ENCODE results near the gene METTL24.

The METTL24 gene

DNA sequence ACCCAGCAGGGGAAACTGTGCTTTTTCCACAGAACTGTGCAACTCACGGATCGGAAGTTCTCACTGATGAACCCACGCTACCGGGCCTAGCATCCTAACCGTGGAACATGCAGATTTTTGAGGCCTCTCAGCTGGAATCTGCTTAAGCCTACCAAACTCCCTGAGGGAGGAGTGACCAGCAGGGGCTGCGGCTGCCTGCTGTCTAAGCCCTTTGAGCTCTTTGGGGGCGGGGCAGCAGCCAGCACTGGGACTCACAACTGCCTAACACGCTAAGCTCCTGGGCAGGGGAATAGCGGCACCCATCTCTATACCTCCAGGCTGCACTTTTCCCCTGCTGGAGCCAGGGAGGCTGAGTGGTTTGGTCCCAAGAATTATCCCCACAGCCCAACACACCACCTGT is 20.4 kb upstream of the METTL24 start:
- peak; percentile 38 for TF ChIP-seq CTCF (conservative IDR thresholded peaks at IDR 0.05; ENCODE audit: low read depth, low read length)
- no peak overlapping the region for H3K4me3 ChIP-seq (ENCODE audit: low read length)
- DNase-seq (ENCODE audit: low read depth) = no peak

DNA sequence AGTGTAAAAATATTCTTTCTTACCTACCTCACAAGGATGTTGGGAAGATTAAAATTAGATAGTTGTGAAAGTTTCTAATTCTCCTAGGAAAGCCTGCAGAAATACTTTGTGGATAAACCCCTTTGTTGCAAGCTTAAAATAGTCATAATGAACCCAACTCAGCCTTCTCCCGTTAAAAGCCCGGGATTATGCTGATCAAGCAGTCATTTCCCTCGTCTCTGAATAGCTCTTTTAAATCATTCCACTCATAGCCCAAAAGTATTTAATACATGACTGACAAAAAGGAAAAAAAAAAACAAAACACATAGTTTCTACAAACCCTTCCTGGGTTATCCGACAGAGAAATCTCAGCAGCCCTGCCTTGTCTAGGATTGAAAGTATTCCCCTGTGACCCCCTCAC is 10.9 kb upstream of the METTL24 start:
- no peak overlapping the region for H3K4me3 ChIP-seq (ENCODE audit: low read length)
- TF ChIP-seq CTCF (conservative IDR thresholded peaks at IDR 0.05; ENCODE audit: low read depth, low read length) = no peak
- no peak for DNase-seq (ENCODE audit: low read depth)

GRCh38 chr6:110368284-110368683 is 10.1 kb upstream of the METTL24 start:
- no peak overlapping the region for H3K4me3 ChIP-seq (ENCODE audit: low read length)
- TF ChIP-seq CTCF (conservative IDR thresholded peaks at IDR 0.05; ENCODE audit: low read depth, low read length) = no peak
- DNase-seq (ENCODE audit: low read depth) = no peak

GRCh38 chr6:110367825-110368224 is 9.7 kb upstream of the METTL24 start:
- no peak for TF ChIP-seq CTCF (conservative IDR thresholded peaks at IDR 0.05; ENCODE audit: low read depth, low read length)
- no peak for DNase-seq (ENCODE audit: low read depth)
- no peak overlapping the region for H3K4me3 ChIP-seq (ENCODE audit: low read length)

DNA sequence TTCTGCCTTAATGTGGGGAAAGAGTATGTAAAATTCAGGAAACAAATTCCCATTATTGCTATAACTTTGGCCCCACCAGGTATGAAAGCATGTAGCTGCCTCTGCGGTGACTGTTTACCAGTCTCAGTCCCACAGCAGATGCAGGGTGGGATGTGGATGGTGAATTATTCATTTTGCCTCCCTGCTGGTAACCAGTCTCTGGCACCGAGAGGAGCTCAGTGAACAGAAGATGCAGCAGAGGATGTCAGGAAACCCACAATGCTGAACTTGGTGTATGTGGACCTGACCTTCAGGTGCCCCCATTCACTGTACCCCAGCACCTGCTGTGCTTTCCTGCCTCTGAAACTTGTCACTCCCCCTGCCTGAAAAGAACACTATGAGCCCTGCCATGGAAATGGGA is 8.8 kb upstream of the METTL24 start:
- TF ChIP-seq CTCF (conservative IDR thresholded peaks at IDR 0.05; ENCODE audit: low read depth, low read length) = no peak
- no peak for DNase-seq (ENCODE audit: low read depth)
- no peak overlapping the region for H3K4me3 ChIP-seq (ENCODE audit: low read length)

DNA sequence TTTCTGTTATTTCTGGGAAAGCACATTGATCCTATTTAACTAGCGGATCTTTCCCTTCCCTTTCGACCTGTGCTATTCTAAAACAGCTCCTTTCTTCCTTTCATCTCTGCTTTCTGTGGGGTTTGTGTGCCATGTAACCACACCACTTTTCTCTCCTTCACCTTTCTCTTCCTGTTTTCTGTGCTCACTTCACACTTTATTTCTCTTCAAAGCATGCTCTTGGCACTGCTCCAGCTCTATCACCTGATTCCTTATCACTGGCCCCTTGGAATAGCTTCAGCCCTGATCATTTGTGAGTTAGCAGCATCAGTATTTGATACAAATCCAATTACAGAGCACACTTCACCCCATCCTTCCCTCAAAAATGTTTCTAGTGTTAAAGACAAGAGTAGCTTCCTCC is 8.1 kb upstream of the METTL24 start:
- no peak for TF ChIP-seq CTCF (conservative IDR thresholded peaks at IDR 0.05; ENCODE audit: low read depth, low read length)
- no peak for DNase-seq (ENCODE audit: low read depth)
- no peak overlapping the region for H3K4me3 ChIP-seq (ENCODE audit: low read length)

DNA sequence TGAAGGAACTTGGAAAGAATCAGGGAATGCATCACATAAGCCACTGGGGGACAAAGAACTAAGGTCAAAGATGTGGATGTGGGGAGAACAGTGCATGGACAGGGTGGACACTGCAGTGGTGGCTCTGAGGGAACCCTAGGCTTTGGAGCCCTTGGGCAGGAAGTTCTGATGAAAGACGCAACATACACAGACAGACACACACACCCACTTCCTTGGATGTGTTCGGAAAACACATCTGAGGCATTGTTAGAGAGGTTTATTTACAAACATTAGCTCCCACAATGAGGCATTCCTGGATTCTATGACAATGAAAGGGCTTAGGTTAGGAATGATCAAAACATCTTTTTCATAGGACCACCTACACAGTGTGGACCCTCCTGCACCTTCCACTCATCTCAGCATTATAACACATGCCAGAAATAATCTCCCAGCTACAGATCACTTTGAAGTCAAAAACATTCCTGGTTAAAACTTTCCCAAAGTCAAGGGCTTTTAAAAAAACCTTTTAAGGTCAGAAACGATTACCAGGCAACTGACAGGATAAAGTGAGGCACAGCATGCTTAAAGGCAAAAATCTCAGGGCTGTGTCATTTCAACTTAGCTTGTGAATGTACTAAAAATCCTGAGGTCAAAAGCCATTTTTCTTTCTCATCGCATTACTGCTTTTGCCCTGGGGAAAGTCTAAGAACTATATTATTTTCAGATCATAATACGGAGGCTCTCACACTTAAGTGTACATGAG is 6.4 kb upstream of the METTL24 start:
- TF ChIP-seq CTCF (conservative IDR thresholded peaks at IDR 0.05; ENCODE audit: low read depth, low read length) = no peak
- no peak for DNase-seq (ENCODE audit: low read depth)
- no peak overlapping the region for H3K4me3 ChIP-seq (ENCODE audit: low read length)
